22Rv1 (cell line): ENCODE data around the gene RCE1.

ENCODE experiments used
- CTCF ChIP-seq: fragments of 450-650 bp; IDR thresholded peaks from 2 replicates; pipeline ENCODE4 v1.5.1; 2017; ENCODE audit warnings: mild to moderate bottlenecking
- ZFX ChIP-seq: fragments of 450-650 bp; IDR thresholded peaks from 2 replicates; pipeline ENCODE4 v1.6.1; 2017; ENCODE audit warnings: antibody characterized with exemption, borderline replicate concordance

GRCh38 chr11:66847461-66848232, 4.4 kb downstream of the RCE1 start:
- no peak for TF ChIP-seq CTCF
- TF ChIP-seq ZFX, result no peak
